GM12878 (cell line): ENCODE results near the gene MPV17L. TPM values are rescaled to one million over a fixed set of nuclear protein-coding genes. Genes with fewer than 3 reads are reported as not detected.

Experiments used
- ATAC-seq: fragments of 200-7000 bp; cut with Tn5 transposase; 3 replicates; pipeline ENCODE4 v1.9.1; 2020; ENCODE audit warnings: mild to moderate bottlenecking, moderate library complexity
- BruUV-seq: library from RNA; stranded (reverse); fragments of 400-500 nt; replicated peaks from 2 replicates; lab custom pipeline; 2021; lab: Mats Ljungman, UMichigan
- CTCF ChIA-PET: fragments of 300-600 bp; sonication (Branson Sonifier 250); formaldehyde crosslinking; extraction: SDS; loops from one replicate; lab custom pipeline; 2021; ENCODE audit warnings: inconsistent platforms; lab: Yijun Ruan, JAX
- POLR2A ChIA-PET: fragments of 350-600 bp; formaldehyde crosslinking; extraction: SDS; loops from one replicate; lab custom pipeline; 2021; ENCODE audit warnings: inconsistent platforms; lab: Charles Lee
- RAD21 ChIA-PET: fragments of 300-600 bp; sonication (Branson Sonifier 250); formaldehyde crosslinking; loops from one replicate; lab custom pipeline; 2023; ENCODE audit warnings: antibody characterized with exemption; ENCODE audit not compliant: unreplicated experiment; lab: Charles Lee
- SMC1A ChIA-PET: fragments of 300-600 bp; sonication (Branson Sonifier 250); formaldehyde crosslinking; loops from one replicate; lab custom pipeline; 2023; ENCODE audit not compliant: unreplicated experiment, uncharacterized antibody; lab: Charles Lee
- DNase-seq: peaks from one replicate; pipeline ENCODE4 v3.0.0-alpha.2; 2011; ENCODE audit warnings: low read depth, low spot score
- FAIRE-seq: peaks from 3 replicates; lab custom pipeline; 2011; peaks lifted over from hg19 to GRCh38; lab: Jason Lieb, UNC
- H2AFZ ChIP-seq: 2 replicates; pipeline ENCODE4 v1.6.0; 2011; ENCODE audit warnings: low read depth, low read length, control low read depth; ENCODE audit not compliant: control insufficient read depth
- H3K27ac ChIP-seq: 2 replicates; pipeline ENCODE4 v1.5.1; 2011; ENCODE audit warnings: control low read depth; ENCODE audit not compliant: control insufficient read depth, insufficient read depth
- H3K27me3 ChIP-seq, 2 experiments: replicated peaks in 1 of 2; 2 replicates each; pipeline versions ENCODE4 v1.6.0 to v1.6.1; 2011; ENCODE audit warnings: low read length in 1 of 2; ENCODE audit not compliant: control insufficient read depth in 2 of 2, insufficient read depth in 2 of 2
- H3K36me3 ChIP-seq, 2 experiments: 2 replicates each; pipeline ENCODE4 v1.5.1; 2011; ENCODE audit warnings: low read length in 1 of 2; ENCODE audit not compliant: control insufficient read depth in 2 of 2, insufficient read depth in 2 of 2
- H3K4me1 ChIP-seq: 2 replicates; pipeline ENCODE4 v1.6.1; 2011; ENCODE audit warnings: mild to moderate bottlenecking, low read length, moderate library complexity, mixed read lengths; ENCODE audit not compliant: control insufficient read depth, insufficient read depth
- H3K4me2 ChIP-seq: 2 replicates; pipeline ENCODE4 v1.6.0; 2011; ENCODE audit warnings: control low read depth; ENCODE audit not compliant: control insufficient read depth, insufficient read depth
- H3K4me3 ChIP-seq: fragments of 200-600 bp; sonication (generic); 2 replicates; pipeline ENCODE4 v1.5.1; 2016
- H3K79me2 ChIP-seq: 2 replicates; pipeline ENCODE4 v1.6.0; 2011; ENCODE audit warnings: low read length; ENCODE audit not compliant: control insufficient read depth, insufficient read depth
- H3K9ac ChIP-seq: 2 replicates; pipeline ENCODE4 v1.8.0; 2011; ENCODE audit warnings: low read length, control low read depth, mixed read lengths; ENCODE audit not compliant: control insufficient read depth, insufficient read depth
- H3K9me3 ChIP-seq: replicated peaks from 3 replicates; pipeline ENCODE4 v1.5.1; 2011; ENCODE audit warnings: mild to moderate bottlenecking, low read length; ENCODE audit not compliant: control insufficient read depth, insufficient read depth
- H4K20me1 ChIP-seq: 2 replicates; pipeline ENCODE4 v1.6.0; 2011; ENCODE audit not compliant: control insufficient read depth, insufficient read depth
- CBX5 ChIP-seq: sonication (generic); IDR thresholded peaks from 2 replicates; pipeline ENCODE4 v1.6.1; 2016; ENCODE audit warnings: low read depth, moderate library complexity, mild to moderate bottlenecking, inconsistent platforms
- CEBPB ChIP-seq, 2 experiments: fragments of 150-350 bp in 1 of 2; IDR thresholded peaks; 2 replicates each; pipeline ENCODE4 v1.6.1; 2012 to 2014; ENCODE audit warnings: low read depth in 2 of 2, low read length in 2 of 2, borderline replicate concordance in 1 of 2, inconsistent platforms in 1 of 2
- EGR1 ChIP-seq, 2 experiments: IDR thresholded peaks; 1 replicate in 1 of 2; 2 replicates in 1 of 2; pipeline ENCODE4 v1.6.1; 2011 to 2012; ENCODE audit warnings: low read depth in 2 of 2, low read length in 2 of 2, borderline replicate concordance in 1 of 2, mild to moderate bottlenecking in 1 of 2, moderate library complexity in 1 of 2
- GATAD2B ChIP-seq: fragments of 450-650 bp; conservative IDR thresholded peaks from 2 replicates; pipeline ENCODE4 v1.6.1; 2017; ENCODE audit warnings: low read depth, mild to moderate bottlenecking, moderate library complexity
- IKZF2 ChIP-seq, 2 experiments: fragments of 450-650 bp; IDR thresholded peaks; 2 replicates each; pipeline ENCODE4 v1.6.1; 2017; ENCODE audit warnings: mild to moderate bottlenecking in 2 of 2, moderate library complexity in 2 of 2
- JUND ChIP-seq: IDR thresholded peaks from 2 replicates; pipeline ENCODE4 v1.6.1; 2012; ENCODE audit warnings: low read depth, mild to moderate bottlenecking, low read length, improper control_type of control experiment, moderate library complexity
- POLR2A ChIP-seq: IDR thresholded peaks from 2 replicates; pipeline ENCODE4 v1.6.1; 2011; ENCODE audit warnings: low read depth, mild to moderate bottlenecking, low read length
- POLR2AphosphoS2 ChIP-seq: IDR thresholded peaks from 2 replicates; pipeline ENCODE4 v1.6.1; 2011; ENCODE audit warnings: low read depth, mild to moderate bottlenecking, low read length, improper control_type of control experiment, moderate library complexity
- SPI1 ChIP-seq: IDR thresholded peaks from 2 replicates; pipeline ENCODE4 v1.6.1; 2011; ENCODE audit warnings: low read depth, mild to moderate bottlenecking, low read length, moderate library complexity, borderline replicate concordance; ENCODE audit not compliant: insufficient read depth
- ZNF384 ChIP-seq: IDR thresholded peaks from 2 replicates; pipeline ENCODE4 v1.6.1; 2012; ENCODE audit warnings: low read depth, mild to moderate bottlenecking, low read length, improper control_type of control experiment, borderline replicate concordance
- WGBS: methylation state at CpG from one replicate; pipeline ENCODE4 v1.1.6; 2016; ENCODE audit warnings: low lambda C conversion rate; ENCODE audit not compliant: insufficient replicate concordance, insufficient coverage; ENCODE audit errors: missing lambda C conversion rate; 5-methylcytosine and 5-hydroxymethylcytosine counted together
- in situ Hi-C: fragments of 300-500 bp; cut with MboI; formaldehyde crosslinking; loops from 9 replicates; pipeline ENCODE4 v1.14.3; 2018; ENCODE audit warnings: mixed read lengths
- intact Hi-C: fragments of 100-400 bp; cut with micrococcal nuclease; formaldehyde crosslinking; loops from one replicate; pipeline ENCODE4 v1.14.2; 2022; ENCODE audit not compliant: unreplicated experiment
- polyA plus RNA-seq, 11 experiments: library from polyadenylated mRNA; depleted of rRNA in 4 of 11; unstranded in 6 of 11; stranded (reverse) in 5 of 11; fragments of >200 nt; fragmentation: Nextera tagmentation in 4 of 11; fragmentation: Illumina TruSeq in 1 of 11; extraction: Ambion mirVana in 4 of 11; extraction: Trizol in 1 of 11; gene quantifications; 1 replicate in 1 of 11; 2 replicates in 10 of 11; pipeline versions ENCODE4 v1.2.1 to v1.2.3, GENCODE V29; 2011 to 2016; ENCODE audit warnings: inconsistent platforms in 2 of 11, missing spikeins in 2 of 11, low read depth in 1 of 11
- total RNA-seq, 4 experiments: library from RNA; depleted of rRNA in 3 of 4; stranded (reverse); fragments of >200 nt in 3 of 4; fragmentation: Illumina TruSeq in 1 of 4; extraction: Trizol in 1 of 4; gene quantifications; 2 replicates each; pipeline versions ENCODE4 v1.2.1 to v1.2.3, GENCODE V29; 2013 to 2021
- TF ChIP-seq, protein P1 (sequence below): fragments of 450-650 bp; IDR thresholded peaks from 2 replicates; pipeline ENCODE4 v1.6.1; 2016; ENCODE audit warnings: mild to moderate bottlenecking
- TF ChIP-seq, protein P2 (sequence below): fragments of 450-650 bp; IDR thresholded peaks from 2 replicates; pipeline ENCODE4 v1.6.1; 2017; ENCODE audit warnings: mild to moderate bottlenecking, low read depth, inconsistent platforms; ENCODE audit not compliant: poor library complexity, severe bottlenecking
- TF ChIP-seq, protein P3 (sequence below): fragments of 450-650 bp; IDR thresholded peaks from 2 replicates; pipeline ENCODE4 v1.6.1; 2014; ENCODE audit warnings: mild to moderate bottlenecking

The MPV17L gene
- total and polyA plus RNA-seq, 10 of the 15 experiments (the other 5 are each of a cell fraction or from before 2014, with no cell fraction given), result 0.02 to 0.10 (median 0.05) TPM; not detected in 5

DNA sequence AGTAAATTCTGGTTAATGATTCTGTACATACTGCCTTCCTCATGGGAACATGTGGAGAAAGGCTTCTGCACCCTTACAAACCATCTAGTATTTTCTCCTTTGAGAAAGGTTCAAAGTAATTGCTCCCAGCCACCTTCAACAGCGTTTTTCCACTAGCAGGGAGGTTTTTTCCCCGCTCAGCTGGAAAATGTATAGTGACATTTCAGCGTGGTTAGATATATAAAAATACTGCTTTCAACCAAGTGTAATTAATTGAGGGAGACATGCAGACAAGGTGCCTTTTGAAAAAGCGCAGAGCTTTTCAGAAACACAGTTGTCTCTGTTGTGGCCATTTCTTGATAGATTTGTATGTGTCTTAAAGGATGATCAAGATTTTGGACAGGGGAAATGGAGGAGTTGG, 44.0 kb downstream of the MPV17L start:
- 44% methylated on average over 4 of the region's 4 CpGs for WGBS
- RAD21 ChIA-PET, result no interaction called here
- in situ Hi-C loops (no loop called here), intact Hi-C loops (no loop called here)
- no peak for ATAC-seq
- Histone ChIP-seq H3K4me1 (no peaks in the 10 kb centered on the region), H3K27ac (no peak overlapping the region), H4K20me1 (no peaks in the 10 kb centered on the region), H3K36me3 (no peaks in the 10 kb centered on the region), H3K4me3 (no peak overlapping the region), H3K4me2 (no peak overlapping the region), H3K9me3 (no peaks in the 10 kb centered on the region), H3K27me3 (peaks cover 2 to 8% of the 10 kb centered on the region in 2 experiments), H2AFZ (no peak overlapping the region), H3K79me2 (no peaks in the 10 kb centered on the region), H3K9ac (no peak overlapping the region)
- no peak for TF ChIP-seq POLR2AphosphoS2
- no peak for TF ChIP-seq POLR2A
- TF ChIP-seq JUND, result no peak
- no peak for TF ChIP-seq SPI1
- TF ChIP-seq EGR1 (IDR thresholded peaks at IDR 0.05; ENCODE audit: borderline replicate concordance in 1 of 2, low read depth in 2 of 2, low read length in 2 of 2), result no peak
- no peak for TF ChIP-seq CBX5
- TF ChIP-seq, protein P1, sequence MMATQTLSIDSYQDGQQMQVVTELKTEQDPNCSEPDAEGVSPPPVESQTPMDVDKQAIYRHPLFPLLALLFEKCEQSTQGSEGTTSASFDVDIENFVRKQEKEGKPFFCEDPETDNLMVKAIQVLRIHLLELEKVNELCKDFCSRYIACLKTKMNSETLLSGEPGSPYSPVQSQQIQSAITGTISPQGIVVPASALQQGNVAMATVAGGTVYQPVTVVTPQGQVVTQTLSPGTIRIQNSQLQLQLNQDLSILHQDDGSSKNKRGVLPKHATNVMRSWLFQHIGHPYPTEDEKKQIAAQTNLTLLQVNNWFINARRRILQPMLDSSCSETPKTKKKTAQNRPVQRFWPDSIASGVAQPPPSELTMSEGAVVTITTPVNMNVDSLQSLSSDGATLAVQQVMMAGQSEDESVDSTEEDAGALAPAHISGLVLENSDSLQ, result no peak
- TF ChIP-seq GATAD2B, result no peak
- TF ChIP-seq, protein P2, sequence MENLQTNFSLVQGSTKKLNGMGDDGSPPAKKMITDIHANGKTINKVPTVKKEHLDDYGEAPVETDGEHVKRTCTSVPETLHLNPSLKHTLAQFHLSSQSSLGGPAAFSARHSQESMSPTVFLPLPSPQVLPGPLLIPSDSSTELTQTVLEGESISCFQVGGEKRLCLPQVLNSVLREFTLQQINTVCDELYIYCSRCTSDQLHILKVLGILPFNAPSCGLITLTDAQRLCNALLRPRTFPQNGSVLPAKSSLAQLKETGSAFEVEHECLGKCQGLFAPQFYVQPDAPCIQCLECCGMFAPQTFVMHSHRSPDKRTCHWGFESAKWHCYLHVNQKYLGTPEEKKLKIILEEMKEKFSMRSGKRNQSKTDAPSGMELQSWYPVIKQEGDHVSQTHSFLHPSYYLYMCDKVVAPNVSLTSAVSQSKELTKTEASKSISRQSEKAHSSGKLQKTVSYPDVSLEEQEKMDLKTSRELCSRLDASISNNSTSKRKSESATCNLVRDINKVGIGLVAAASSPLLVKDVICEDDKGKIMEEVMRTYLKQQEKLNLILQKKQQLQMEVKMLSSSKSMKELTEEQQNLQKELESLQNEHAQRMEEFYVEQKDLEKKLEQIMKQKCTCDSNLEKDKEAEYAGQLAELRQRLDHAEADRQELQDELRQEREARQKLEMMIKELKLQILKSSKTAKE, result no peak
- no peak for TF ChIP-seq IKZF2 (IDR thresholded peaks at IDR 0.05)
- TF ChIP-seq ZNF384, result no peak
- TF ChIP-seq, protein P3, sequence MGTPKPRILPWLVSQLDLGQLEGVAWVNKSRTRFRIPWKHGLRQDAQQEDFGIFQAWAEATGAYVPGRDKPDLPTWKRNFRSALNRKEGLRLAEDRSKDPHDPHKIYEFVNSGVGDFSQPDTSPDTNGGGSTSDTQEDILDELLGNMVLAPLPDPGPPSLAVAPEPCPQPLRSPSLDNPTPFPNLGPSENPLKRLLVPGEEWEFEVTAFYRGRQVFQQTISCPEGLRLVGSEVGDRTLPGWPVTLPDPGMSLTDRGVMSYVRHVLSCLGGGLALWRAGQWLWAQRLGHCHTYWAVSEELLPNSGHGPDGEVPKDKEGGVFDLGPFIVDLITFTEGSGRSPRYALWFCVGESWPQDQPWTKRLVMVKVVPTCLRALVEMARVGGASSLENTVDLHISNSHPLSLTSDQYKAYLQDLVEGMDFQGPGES, result no peak
- TF ChIP-seq CEBPB (IDR thresholded peaks at IDR 0.05; ENCODE audit: borderline replicate concordance in 1 of 2, low read depth in 2 of 2, low read length in 2 of 2), result no peak
- POLR2A ChIA-PET, result no interaction called here
- no TSS peak for BruUV-seq
- DNase-seq, result no peak
- CTCF ChIA-PET, result no interaction called here
- no peak for FAIRE-seq
- SMC1A ChIA-PET, result no interaction called here
